Measurements from ENCODE around the gene SLC30A4. TPM values are rescaled to one million over a fixed set of nuclear protein-coding genes. Genes with fewer than 3 reads are reported as not detected.
"Not testable (repeated sequence)": the region's sequence is repeated elsewhere in the genome, so short reads cannot be mapped to it uniquely, and the experiment has no call there.

The SLC30A4 gene
- 1 to 10 TPM; 2.2 to 2.6 TPM for total RNA-seq

- ChIA-PET POLR2A (no interaction called here), CTCF (no interaction called here)
These were observed at the start of gene SLC30A4 for GRCh38 chr15:45522328-45523165. SLC30A4 (minus strand) TSS chr15:45522755; CDS start chr15:45522354, 401 bp downstream.

GRCh38 chr15:45555934-45556608, 33.5 kb upstream of the SLC30A4 start:
- POLR2A ChIA-PET: no interaction called here
- CTCF ChIA-PET: no interaction called here

- CTCF ChIA-PET: no interaction called here
- POLR2A ChIA-PET: no interaction called here
These were observed 29.1 kb upstream of the SLC30A4 start for GRCh38 chr15:45551676-45552075.

- CTCF ChIA-PET: no interaction called here
- POLR2A ChIA-PET: no interaction called here
These were observed 27.9 kb upstream of the SLC30A4 start for GRCh38 chr15:45550436-45550835.

- ChIA-PET POLR2A (interaction anchor here (1.1 kb wide), 1 partner anchor 10 kb away, joined by 4 read pairs; no protein-coding TSS in a partner anchor), CTCF (no interaction called here)
These were observed 27.1 kb upstream of the SLC30A4 start for GRCh38 chr15:45549541-45550220.

- ChIA-PET CTCF (no interaction called here), POLR2A (interaction anchor here (1.1 kb wide), 1 partner anchor 11 kb away, joined by 4 read pairs; no protein-coding TSS in a partner anchor)
These were observed 26.4 kb upstream of the SLC30A4 start for GRCh38 chr15:45548753-45549520.

- CTCF ChIA-PET: no interaction called here
- POLR2A ChIA-PET: no interaction called here
These were observed 24.2 kb upstream of the SLC30A4 start for GRCh38 chr15:45546789-45547188.

GRCh38 chr15:45544266-45545023, 21.9 kb upstream of the SLC30A4 start:
- ChIA-PET CTCF (interaction anchor here (0.7 kb wide), 1 partner anchor 114 kb away, joined by 3 read pairs; no protein-coding TSS in a partner anchor), POLR2A (no interaction called here)

- POLR2A ChIA-PET: no interaction called here
- CTCF ChIA-PET: no interaction called here
These were observed 20.5 kb upstream of the SLC30A4 start for GRCh38 chr15:45543051-45543450.

GRCh38 chr15:45540531-45540930, 18.0 kb upstream of the SLC30A4 start:
- ChIA-PET CTCF (no interaction called here), POLR2A (no interaction called here)

GRCh38 chr15:45539680-45540079, 17.1 kb upstream of the SLC30A4 start:
- CTCF ChIA-PET: interaction anchor here (0.7 kb wide), 1 partner anchor 39 kb away, joined by 3 read pairs; no protein-coding TSS in a partner anchor
- POLR2A ChIA-PET: no interaction called here

GRCh38 chr15:45536934-45537333, 14.4 kb upstream of the SLC30A4 start:
- ChIA-PET CTCF (no interaction called here), POLR2A (no interaction called here)

GRCh38 chr15:45535486-45536042, 13.0 kb upstream of the SLC30A4 start:
- POLR2A ChIA-PET: no interaction called here
- CTCF ChIA-PET: no interaction called here

GRCh38 chr15:45534821-45535220, 12.3 kb upstream of the SLC30A4 start:
- ChIA-PET POLR2A (no interaction called here), CTCF (no interaction called here)

GRCh38 chr15:45532892-45533291, 10.3 kb upstream of the SLC30A4 start:
- POLR2A ChIA-PET, CTCF ChIA-PET: not testable (repeated sequence)

- ChIA-PET CTCF (interaction anchor here (0.7 kb wide), 1 partner anchor 371 kb away, joined by 3 read pairs; no protein-coding TSS in a partner anchor), POLR2A (no interaction called here)
These were observed 7.1 kb upstream of the SLC30A4 start for GRCh38 chr15:45529613-45530012.

- ChIA-PET POLR2A (no interaction called here), CTCF (no interaction called here)
These were observed 4.5 kb upstream of the SLC30A4 start for GRCh38 chr15:45527086-45527485.

- CTCF ChIA-PET: no interaction called here
- POLR2A ChIA-PET: no interaction called here
These were observed 558 bp upstream of the SLC30A4 start for GRCh38 chr15:45523166-45523460.

Data from activated CD8-positive, alpha-beta memory T cell treated with anti-CD3 and anti-CD28 coated beads for 36 hours (primary cell).